Hindlimb muscle (tissue), 1 donor: ENCODE results near the gene MGAT1. TPM values are rescaled to one million over a fixed set of nuclear protein-coding genes. Genes with fewer than 3 reads are reported as not detected.

ENCODE experiments used
- DNase-seq: peaks from one replicate; pipeline ENCODE4 v3.0.0-alpha.2; 2013
- polyA plus RNA-seq: library from polyadenylated mRNA; unstranded; fragments of 120-200 nt; gene quantifications from one replicate; pipeline ENCODE4 v1.2.1, GENCODE V29; 2013; ENCODE audit not compliant: insufficient read length

The MGAT1 gene
- polyA plus RNA-seq, 1 donor = 79.6 TPM

DNA sequence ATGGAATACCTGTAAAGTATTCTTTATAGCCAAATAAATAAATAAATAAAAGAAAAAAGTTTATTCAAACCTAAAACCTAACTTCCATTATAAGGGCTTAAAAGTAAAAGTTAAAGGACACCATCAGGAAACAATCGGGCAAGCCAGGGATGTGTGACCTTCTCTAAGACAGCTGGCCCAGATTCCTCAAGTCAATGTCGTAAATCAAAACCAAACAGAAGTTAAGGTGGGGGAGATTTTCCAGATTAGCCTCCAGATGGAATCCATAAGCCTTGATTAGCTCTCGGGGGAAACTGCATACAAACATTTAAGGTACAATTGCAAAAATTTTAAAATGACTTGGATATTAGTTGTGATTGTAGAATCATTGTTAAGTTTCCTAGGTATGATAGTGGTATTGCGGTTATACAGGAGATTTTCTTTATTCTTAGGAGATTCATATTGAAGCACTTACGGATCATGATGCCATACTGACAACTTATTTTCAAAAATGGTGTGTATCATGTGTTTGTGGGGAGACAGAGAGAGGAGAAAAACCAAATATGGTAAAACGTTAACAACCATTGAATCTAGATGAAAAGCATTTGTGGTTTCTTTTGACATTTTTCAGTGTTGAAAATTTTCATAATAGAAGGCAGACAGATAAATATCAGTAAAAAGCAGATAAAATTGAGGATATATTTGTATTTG lies 21.5 kb upstream of the MGAT1 start:
- no peak for DNase-seq

GRCh38 chr5:180823346-180823745 lies 20.7 kb upstream of the MGAT1 start:
- no peak for DNase-seq

DNA sequence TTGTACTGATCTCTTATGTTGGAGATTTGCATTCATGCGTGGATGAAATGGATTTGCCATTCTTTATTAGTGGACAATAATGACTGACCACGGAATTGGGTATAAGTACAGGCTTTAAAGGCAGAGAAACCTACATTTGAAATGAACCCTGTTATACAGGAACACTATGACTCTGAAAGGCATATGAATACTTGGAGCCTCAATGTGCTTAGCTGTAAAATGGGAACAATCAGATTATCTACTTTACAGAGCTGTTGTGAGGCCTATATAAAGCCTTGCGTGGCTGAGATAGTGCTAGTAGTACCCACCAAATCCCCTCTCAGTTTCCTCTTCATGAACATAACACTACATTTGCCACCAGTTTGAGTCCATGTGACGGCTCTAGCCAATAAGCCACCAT lies 18.9 kb upstream of the MGAT1 start:
- DNase-seq = no peak

DNA sequence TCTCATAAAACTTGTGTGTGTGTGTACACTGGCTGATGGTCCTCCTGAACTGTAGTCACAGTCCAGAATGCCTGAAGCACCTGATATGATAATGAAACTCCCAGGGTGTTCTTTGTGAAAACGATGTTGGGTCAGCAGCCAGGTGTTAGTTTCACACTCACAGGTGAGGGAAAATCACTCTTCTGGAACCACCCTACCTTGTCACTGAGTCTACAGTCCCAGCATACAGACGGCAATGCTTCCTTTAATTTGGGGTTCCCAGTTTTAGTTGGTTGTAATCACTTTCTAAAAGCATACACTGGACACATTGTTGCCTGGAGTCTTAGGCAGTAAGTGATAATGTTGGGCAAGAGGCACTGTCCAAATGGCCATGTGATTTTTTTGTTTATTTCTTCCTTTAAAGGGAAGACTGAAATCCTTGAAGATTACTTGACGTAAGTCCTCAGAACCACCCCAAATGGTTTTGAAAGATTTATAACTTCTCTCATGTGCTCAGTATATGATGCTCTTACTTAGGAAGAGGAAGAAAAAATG lies 18.2 kb upstream of the MGAT1 start:
- no peak for DNase-seq

DNA sequence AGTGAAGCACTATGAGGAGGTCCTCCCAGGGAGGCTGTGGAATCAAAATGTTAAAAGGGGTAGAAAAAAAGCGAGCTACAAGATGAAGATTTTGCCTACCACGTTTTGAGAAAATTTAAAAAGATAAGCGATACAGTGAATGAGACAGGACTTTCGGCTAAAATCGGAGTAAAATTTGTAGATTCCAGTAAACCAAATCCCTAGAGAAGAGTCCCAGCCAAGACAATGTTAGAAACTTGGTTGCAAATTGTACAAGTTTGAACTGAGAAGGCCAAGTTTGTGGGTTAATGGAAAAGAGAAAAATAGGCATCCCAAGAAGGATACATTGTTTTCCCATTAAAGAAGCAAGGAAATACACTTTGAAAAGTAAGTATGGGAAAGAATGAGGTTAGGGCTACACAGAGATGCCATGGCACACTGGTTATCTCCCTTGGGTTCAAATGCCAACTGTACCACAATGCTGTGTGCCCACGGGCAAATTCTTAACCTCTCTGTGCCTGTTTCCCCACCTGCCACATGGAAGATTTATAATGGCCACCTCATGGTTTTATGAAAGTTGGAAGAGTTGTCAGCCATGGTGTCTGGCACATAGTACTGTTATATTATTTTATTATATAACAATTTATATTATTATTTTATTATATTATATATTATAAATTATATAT lies 16.2 kb upstream of the MGAT1 start:
- no peak for DNase-seq

DNA sequence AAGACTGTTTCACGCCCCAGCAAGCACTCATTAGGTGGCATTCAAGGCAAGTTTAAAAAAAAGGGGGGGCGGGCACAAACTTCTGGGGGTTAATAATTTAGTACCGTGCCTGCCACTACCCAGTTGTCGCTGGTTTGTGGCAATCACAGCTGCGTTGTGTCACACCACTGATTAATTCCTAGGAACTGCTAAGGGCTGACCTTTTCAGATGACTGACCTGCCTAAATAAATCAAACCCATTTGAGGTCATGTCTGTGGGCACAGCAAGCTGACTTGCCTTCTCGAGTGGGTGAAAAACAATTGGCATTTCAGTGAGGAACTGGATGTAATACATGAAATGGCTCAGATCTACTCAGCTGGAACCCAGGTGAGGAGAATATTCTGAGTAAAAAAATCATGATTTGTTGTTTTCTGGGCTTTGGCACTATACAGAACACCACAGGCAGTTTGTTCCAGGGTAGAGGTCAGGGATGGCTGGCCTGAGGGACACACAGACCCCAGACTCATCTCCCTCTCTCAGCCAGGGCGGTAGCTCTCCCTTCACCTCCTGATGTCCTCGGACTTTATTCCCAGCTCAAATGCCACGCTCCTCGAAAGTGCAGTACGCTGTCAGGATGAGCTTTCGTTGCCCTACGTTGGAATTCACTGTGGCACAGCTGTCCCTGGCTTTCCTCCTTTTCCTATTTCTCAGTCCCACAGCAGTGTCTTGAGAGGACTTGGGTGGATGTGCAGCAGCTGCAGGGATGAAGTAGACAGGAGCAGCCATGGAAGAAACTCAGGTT lies 15.5 kb upstream of the MGAT1 start:
- no peak for DNase-seq

GRCh38 chr5:180816608-180817534 lies 14.3 kb upstream of the MGAT1 start:
- peak; percentile 65 for DNase-seq

- DNase-seq = no peak
Measured at GRCh38 chr5:180815293-180815917, 12.8 kb upstream of the MGAT1 start.

DNA sequence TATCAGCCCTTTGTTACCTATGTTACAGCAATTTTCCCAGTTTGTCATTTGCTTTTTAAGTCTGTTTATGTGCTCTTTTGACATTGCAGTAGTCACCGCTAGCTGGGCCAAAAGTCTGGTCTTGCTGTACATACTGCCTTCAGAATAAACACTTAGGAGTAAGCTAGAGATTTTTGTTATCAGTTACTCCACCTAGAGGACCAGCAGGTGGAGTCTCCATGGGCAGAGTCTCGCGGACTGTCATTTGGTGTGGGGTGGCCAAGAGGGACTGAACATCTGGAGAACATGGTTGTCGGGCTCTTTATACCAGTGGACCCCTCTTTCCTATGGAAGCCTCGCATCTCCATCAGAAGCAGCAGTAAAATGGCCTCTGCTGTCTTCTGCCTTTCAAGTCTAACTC lies 10.8 kb upstream of the MGAT1 start:
- no peak for DNase-seq

GRCh38 chr5:180811623-180812124 lies 9.1 kb upstream of the MGAT1 start:
- DNase-seq = no peak

DNA sequence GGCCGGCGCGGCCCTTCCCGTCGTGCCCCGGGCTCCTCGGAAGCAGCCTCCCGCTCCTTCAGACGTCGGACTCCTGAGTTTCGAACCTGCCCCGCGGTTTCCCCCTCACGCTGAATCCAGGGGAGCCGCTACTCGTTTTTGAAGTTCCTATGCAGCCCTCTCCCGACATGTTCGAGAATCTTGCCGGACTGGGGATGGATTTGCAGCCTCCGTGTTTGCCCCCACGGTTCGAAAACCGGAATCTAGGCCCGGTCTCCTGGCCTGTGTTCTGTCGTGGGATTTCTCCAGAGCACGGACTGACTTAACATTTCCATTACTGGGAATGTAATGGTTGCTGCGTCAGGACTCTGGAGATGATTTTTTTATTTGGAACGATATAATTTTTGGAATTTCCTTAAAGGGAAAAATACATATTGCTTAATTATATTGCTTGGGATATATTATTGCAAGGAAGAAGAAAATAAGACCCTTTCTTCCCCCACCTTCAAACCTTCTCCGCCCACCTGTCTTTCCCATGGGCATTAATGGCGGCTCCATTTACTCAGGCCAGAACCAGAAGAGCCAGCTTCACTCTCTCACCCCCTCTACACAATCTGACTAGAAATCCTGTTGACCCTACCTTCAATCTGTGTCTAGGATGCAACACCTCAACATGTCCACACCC lies 8.5 kb upstream of the MGAT1 start:
- peak; percentile 75 for DNase-seq

GRCh38 chr5:180810210-180810958 lies 7.8 kb upstream of the MGAT1 start:
- DNase-seq = peak; percentile 98

GRCh38 chr5:180809403-180810209 lies 7.0 kb upstream of the MGAT1 start:
- peak; percentile 90 for DNase-seq

DNA sequence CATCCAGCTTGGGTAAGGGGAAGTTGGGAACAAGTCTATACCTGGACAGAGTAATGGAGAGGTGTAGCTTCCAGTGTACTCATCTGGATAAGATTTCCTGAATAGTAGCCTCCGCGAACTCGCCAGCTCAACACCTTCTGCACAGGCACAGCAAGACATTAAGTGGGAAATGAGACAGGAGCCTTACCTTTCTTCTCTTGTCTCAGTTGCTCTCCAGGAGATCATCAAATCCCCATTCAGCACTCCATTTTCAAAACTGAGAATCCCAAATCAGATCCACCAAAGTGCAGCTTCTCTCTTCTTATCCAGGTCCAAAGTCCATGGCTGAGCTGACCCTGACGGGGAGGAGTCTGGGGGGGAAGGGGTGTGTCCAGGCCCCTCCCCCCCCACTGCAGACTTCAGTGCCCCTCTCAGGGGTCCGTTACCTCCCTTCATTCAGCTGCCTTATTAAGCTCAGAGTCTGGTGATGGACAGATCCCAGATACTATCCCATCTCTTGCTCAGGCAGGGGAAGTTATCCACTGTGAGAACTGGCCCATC lies 5.9 kb upstream of the MGAT1 start:
- DNase-seq = no peak

GRCh38 chr5:180807654-180808414 lies 5.2 kb upstream of the MGAT1 start:
- no peak for DNase-seq

- DNase-seq = no peak
Measured at GRCh38 chr5:180807046-180807445, 4.4 kb upstream of the MGAT1 start.

DNA sequence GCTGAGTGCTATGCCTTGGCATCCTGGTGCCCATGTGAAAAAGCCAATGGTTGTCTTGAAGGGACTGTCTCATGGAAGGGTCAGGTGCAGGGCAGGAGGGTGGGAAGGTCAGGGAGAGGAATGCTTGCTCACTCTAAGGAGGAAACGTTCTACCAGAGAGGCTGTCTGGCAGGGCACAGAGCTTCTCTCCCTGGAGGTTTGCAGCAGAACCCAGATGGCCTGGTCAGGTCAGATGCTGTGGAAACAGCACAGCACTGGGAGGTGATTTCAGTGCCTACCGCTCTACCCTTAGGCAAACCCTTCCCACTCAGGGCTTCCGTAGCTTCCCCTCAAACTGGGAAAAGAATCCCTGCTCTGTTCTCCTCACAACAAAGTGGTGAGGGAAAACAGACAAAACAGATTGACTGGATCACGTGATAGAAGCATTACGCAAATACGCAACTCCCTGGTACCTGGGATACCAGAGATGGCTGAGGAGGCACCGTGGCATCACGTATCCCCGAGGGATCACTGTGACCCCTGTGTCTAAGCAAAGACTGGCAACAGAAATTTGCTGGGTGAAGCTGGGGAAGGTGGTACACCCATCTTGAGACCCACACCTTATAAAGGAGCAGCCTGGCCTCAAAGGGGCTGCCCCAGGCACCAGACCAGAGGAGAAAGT lies 3.9 kb upstream of the MGAT1 start:
- DNase-seq = no peak
